GM11168 (cell line): Measurements from ENCODE around the gene PRDM10.

Experiments
- in situ Hi-C: fragments of 300-500 bp; cut with MboI; formaldehyde crosslinking; loops from one replicate; pipeline ENCODE4 v1.12.0; 2022; ENCODE audit warnings: low sequenced_read_pairs; ENCODE audit not compliant: unreplicated experiment

The PRDM10 gene

DNA sequence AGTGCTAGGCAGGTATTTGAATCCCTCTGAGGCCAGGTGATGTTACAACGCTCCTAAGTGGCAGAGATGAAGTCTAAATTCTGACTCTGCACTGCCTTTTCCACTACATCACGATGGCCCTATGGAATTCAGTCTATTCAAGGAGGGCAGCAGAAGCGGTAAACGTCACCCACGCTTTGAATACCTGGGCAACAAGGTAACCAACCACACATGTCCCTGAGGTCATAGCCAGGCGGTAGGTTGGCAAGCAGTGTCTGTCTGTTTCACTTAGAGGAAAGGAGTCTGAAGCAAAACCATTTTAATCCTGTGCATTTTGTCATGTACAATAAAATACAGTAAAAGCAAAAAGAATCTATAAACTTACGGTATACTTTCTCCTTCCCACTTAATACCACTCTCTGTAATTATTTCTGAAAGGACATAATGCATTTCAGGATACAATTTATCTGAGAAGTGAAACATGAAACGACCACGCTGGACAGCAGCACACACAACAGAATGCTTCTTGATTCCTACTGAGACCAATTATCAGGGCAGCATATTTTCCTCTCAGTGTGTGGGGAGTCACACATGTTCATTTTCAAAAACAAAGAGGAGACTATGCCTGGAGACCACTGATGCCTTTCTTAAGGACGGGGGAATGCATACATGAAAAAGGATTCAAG, 51.3 kb downstream of the PRDM10 start:
- in situ Hi-C loops, result no loop called here

GRCh38 chr11:129950101-129951091, 52.2 kb downstream of the PRDM10 start:
- in situ Hi-C loops, result no loop called here

DNA sequence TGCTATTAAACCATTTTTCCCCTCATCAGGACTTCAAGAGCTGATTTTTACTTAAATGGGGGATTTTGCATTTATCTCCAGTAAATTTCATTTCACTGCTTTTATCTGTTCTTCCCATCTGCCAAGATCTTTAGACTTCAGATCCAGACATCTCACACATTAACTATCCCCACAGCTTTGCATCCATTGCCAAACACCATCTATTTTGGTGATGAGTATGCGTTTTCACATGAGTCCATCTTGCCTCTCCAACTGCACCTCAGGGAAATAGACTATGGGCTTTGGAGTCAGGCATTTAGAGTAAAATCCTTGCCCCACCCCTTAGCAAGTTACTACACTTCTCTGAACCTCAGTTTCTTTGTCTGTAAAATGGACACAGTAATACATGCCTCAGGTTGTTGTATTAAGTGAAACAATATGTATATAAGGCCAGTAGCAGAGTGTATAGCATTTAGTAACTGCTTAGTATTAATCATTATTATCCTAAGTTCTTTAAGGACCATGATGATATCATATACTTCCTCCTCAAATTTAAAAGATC, 53.6 kb downstream of the PRDM10 start:
- in situ Hi-C loops, result no loop called here

GRCh38 chr11:129947474-129947873, 55.2 kb downstream of the PRDM10 start:
- in situ Hi-C loops, result no loop called here

- in situ Hi-C loops, result no loop called here
Measured at GRCh38 chr11:129946965-129947364, 55.7 kb downstream of the PRDM10 start.

- in situ Hi-C loops, result no loop called here
Measured at GRCh38 chr11:129946256-129946655, 56.4 kb downstream of the PRDM10 start.

DNA sequence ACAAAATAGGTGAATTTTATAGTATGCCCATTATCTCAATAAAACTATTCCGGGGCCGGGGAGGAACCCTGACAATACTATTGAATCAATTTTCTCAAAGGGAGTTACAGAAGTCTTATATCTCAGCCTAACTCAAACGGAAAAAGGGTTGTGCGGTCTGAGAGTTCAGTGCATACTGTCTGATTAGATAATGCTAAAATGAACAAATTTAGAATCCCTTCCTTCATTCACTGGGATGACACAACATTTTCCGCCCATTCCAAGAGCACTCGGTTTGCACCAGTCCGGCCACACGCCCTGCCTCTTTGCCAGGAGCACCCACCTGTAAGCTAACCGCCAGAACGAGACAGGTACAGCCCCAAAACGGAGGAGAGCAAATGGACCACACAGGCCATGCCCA, 57.3 kb downstream of the PRDM10 start:
- in situ Hi-C loops, result no loop called here

GRCh38 chr11:129944696-129945095, 57.9 kb downstream of the PRDM10 start:
- in situ Hi-C loops, result no loop called here

- in situ Hi-C loops, result no loop called here
Measured at GRCh38 chr11:129943036-129943435, 59.6 kb downstream of the PRDM10 start.

DNA sequence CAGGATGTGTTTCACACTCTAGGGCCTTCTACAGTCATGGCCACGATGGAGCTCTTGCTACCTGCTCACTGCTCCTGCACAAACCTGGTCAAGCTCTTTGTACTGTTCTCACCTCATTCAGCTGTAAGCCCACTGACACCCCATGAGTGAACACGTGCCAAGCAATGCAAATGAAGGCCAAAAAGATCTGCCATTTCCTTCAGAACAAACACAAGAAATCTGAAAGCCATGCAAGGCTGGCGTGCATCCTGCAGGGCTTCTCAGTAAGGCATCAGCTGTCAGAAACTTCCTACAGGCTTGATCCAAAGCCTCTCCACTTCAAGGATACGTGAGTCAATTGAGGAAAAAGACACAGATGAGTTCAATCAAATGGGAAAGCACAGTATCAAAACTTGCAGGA, 63.1 kb downstream of the PRDM10 start:
- in situ Hi-C loops, result no loop called here

DNA sequence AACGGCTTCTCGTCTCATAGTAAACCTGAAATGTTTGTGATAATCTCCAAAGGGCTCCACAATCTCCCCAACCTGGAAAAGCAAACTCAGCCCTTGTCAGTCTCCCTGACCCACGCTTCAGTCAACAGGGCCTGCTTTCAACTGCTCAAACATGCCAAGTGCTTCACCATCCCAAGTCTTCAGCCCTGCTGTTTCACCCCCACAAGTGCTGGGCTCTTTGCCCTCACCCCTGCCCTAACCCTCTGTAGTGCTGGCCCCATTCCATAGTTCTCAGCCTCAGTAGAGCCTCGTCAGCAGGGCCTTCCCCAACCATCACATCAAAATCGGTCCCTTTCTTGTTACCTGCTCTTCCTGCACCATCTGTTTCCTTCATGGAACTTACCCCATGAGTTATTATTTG, 63.9 kb downstream of the PRDM10 start:
- in situ Hi-C loops, result no loop called here

GRCh38 chr11:129937592-129938238, 64.9 kb downstream of the PRDM10 start:
- in situ Hi-C loops, result no loop called here

DNA sequence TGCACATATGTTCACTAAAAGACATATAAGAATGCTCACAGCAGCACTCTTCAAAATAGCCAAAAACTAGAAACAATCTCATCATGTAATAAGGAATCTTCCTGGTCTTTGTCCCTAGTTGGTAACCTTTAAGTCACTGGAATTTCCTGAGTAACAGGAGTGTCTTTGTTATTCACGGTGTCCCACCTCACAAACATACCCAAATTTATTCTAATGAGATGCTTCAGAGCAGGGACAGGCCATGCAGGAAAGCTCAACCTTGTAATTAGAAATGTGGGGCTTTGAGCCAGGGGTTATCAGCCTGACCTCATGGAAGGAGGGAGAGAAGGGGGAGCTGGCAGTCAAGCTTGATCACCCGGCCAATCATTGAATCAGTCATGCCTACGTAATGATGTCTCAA, 66.9 kb downstream of the PRDM10 start:
- in situ Hi-C loops, result no loop called here

- in situ Hi-C loops, result no loop called here
Measured at GRCh38 chr11:129933891-129934290, 68.7 kb downstream of the PRDM10 start.

- in situ Hi-C loops, result no loop called here
Measured at GRCh38 chr11:129933262-129933661, 69.4 kb downstream of the PRDM10 start.

GRCh38 chr11:129932381-129933067, 70.1 kb downstream of the PRDM10 start:
- in situ Hi-C loops, result no loop called here

DNA sequence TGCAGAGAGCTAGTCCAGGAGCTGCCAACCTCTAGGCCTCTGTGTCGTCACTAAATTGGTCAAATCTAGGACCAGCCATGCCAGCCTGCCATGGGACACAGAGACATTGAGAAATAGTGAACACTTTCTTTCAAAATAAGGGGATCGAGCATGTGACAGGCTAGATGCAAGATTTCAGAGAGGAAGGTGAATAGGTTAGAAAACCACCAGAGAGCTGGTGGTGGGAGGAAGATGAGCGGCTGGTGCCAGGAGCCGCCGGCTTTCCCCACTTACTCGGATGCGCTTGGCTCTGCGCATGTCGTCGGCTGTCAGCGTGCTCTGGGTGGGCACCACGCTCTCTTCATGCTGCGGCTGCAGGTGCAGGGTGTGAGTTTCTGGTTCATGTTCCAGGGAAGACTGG, 71.9 kb downstream of the PRDM10 start:
- in situ Hi-C loops, result no loop called here

DNA sequence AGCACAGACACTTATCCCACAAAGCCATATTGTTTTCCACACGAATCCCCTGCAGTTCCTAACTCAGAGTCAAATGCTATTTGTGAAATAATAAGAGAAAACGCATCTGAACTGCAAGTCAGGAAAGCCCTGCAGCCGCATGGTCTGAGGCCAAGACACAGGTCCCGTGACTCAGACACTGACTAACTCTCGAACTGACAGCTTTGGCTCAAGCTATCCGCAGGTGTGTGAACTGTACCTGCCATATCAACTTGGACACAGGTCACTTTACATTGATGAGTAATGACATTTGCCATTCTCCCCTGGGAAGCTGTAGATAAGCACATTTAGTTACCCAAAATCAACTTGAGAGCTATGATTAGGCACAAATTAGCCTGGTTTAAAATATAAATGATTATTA, 72.3 kb downstream of the PRDM10 start:
- in situ Hi-C loops, result no loop called here

- in situ Hi-C loops, result loop anchor here (5.0 kb wide), 1 partner anchor 203 kb away; no protein-coding TSS in a partner anchor
Measured at GRCh38 chr11:129929721-129930120, 72.9 kb downstream of the PRDM10 start.
